GM21619 (cell line): ENCODE measurements around the gene HIPK2.

Experiments used
- ATAC-seq: cut with Tn5 transposase; IDR thresholded peaks from one replicate; pipeline ENCODE4 v1.9.1; 2021; ENCODE audit not compliant: unreplicated experiment

The HIPK2 gene

GRCh38 chr7:139753081-139753692 is 24.6 kb downstream of the HIPK2 start:
- ATAC-seq = no peak

GRCh38 chr7:139752604-139753003 is 25.2 kb downstream of the HIPK2 start:
- ATAC-seq = no peak

GRCh38 chr7:139752148-139752547 is 25.6 kb downstream of the HIPK2 start:
- no peak for ATAC-seq

- no peak for ATAC-seq
Observed at GRCh38 chr7:139750459-139751095, 27.2 kb downstream of the HIPK2 start.

- ATAC-seq = no peak
Observed at GRCh38 chr7:139749545-139749944, 28.3 kb downstream of the HIPK2 start.

- no peak for ATAC-seq
Observed at GRCh38 chr7:139748941-139749340, 28.9 kb downstream of the HIPK2 start.

GRCh38 chr7:139748373-139748765 is 29.4 kb downstream of the HIPK2 start:
- no peak for ATAC-seq

GRCh38 chr7:139747662-139748372 is 30.0 kb downstream of the HIPK2 start:
- no peak for ATAC-seq

GRCh38 chr7:139746652-139747051 is 31.1 kb downstream of the HIPK2 start:
- no peak for ATAC-seq

GRCh38 chr7:139745678-139746143 is 32.1 kb downstream of the HIPK2 start:
- no peak for ATAC-seq

- ATAC-seq = no peak
Observed at GRCh38 chr7:139744768-139745677, 32.8 kb downstream of the HIPK2 start.

GRCh38 chr7:139743967-139744767 is 33.6 kb downstream of the HIPK2 start:
- ATAC-seq = no peak

- ATAC-seq = no peak
Observed at GRCh38 chr7:139743267-139743966, 34.4 kb downstream of the HIPK2 start.

- no peak for ATAC-seq
Observed at GRCh38 chr7:139741789-139742344, 35.9 kb downstream of the HIPK2 start.

- ATAC-seq = no peak
Observed at GRCh38 chr7:139741239-139741638, 36.6 kb downstream of the HIPK2 start.

- ATAC-seq = no peak
Observed at GRCh38 chr7:139739863-139740597, 37.8 kb downstream of the HIPK2 start.

GRCh38 chr7:139738772-139739171 is 39.0 kb downstream of the HIPK2 start:
- ATAC-seq = no peak

GRCh38 chr7:139738101-139738489 is 39.7 kb downstream of the HIPK2 start:
- ATAC-seq = no peak
